ENCODE results near the gene CKLF.
"Not testable (repeated sequence)": the region's sequence is repeated elsewhere in the genome, so short reads cannot be mapped to it uniquely, and the experiment has no call there.

Gene CKLF

DNA sequence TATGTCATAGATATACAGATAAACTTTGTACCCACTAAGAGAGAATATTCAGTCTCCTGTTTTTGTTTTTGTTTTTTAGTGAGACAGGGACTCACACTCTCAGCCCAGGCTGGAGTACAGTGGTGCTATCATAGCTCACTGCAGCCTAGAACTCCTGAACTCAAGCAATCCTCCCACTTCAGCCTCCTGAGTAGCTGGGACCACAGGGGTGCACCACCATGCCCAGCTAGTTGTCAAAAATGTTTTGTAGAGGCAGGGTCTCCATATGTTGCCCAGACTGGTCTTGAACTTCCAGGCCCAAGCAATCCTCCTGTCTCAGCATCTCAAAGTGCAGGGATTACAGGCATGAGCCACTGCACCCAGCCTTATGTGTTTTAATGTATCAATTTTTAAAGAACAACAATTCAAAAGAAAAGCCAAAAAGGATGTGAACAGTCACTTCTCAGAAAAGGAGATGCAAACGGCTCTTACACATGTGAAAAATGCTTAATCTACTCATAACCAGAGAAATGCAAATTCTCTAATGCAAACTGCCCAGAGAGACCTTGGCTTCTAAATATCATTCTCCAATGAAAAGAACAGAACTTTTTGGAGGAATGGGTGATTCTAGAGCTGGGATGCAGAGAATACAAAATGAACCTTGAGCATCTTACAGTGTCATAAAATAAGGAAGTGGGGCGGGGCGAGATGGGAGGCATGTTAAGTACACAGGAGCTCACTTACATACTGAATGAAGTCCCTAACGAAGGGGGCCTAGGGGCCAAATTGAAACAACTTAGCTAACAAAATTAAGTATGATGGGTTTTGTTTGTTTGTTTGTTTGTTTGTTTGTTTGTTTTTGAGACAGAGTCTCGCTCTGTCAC is 44.8 kb downstream of the CKLF start:
- DNase-seq (ENCODE audit: low read depth in 2 of 2), result no peak

GRCh38 chr16:66598111-66598510 is 45.7 kb downstream of the CKLF start:
- DNase-seq (ENCODE audit: low read depth in 2 of 2), result no peak

GRCh38 chr16:66599726-66600125 is 47.4 kb downstream of the CKLF start:
- DNase-seq (ENCODE audit: low read depth in 2 of 2), result no peak

GRCh38 chr16:66600477-66600876 is 48.1 kb downstream of the CKLF start:
- DNase-seq (ENCODE audit: low read depth in 2 of 2), result no peak

GRCh38 chr16:66601471-66601870 is 49.1 kb downstream of the CKLF start:
- DNase-seq (ENCODE audit: low read depth in 2 of 2), result no peak

GRCh38 chr16:66603537-66604375 is 51.4 kb downstream of the CKLF start:
- DNase-seq (ENCODE audit: low read depth in 2 of 2), result no peak

DNA sequence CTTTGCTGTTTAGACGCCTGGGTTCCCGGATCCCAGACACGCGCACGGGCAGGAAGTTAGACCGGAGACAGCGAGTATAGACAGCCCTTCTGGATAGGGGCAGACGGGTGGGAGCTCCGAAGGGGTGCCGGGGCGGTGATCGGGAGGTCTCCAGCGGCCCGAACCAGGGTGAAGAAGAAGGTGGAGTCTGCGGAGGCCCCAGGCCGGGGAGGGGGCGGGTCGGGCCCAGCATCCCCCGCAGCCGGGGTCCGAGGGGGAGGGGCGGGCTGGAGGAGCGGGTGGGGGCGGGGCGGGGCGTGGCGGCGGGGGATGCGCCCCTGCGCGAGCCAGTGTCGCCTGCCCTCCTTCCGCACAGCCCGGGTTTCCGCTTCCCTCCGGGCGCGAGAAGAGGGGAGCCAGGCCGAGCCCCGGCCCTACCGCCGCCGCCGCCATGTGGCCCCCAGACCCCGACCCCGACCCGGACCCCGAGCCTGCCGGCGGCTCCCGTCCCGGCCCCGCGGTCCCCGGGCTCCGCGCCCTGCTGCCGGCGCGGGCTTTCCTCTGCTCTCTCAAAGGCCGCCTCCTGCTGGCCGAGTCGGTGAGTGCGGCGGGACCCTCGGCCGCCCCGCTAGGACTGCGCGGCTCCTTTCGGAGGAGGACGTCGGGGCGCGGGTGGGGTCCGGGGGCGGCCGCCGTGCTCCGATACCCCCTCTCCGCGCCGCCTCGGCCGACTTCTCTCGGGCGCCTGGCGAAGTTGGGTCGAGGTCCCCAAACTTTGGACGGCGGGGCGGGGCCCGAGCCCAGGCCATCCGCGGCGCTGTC is 52.2 kb downstream of the CKLF start, which contains the start of gene CMTM3:
CMTM3 (plus strand) TSS at position 329 of the 801 bp plus-strand sequence; CDS start at position 431, 102 bp downstream.
- no peak for DNase-seq (ENCODE audit: low read depth in 2 of 2)

- no peak for DNase-seq (ENCODE audit: low read depth in 2 of 2)
Measured at GRCh38 chr16:66605177-66605978, 53.0 kb downstream of the CKLF start.

GRCh38 chr16:66605979-66606751 is 53.8 kb downstream of the CKLF start:
- DNase-seq (ENCODE audit: low read depth in 2 of 2), result no peak

GRCh38 chr16:66608241-66609138 is 56.1 kb downstream of the CKLF start:
- DNase-seq (ENCODE audit: low read depth in 2 of 2), result peak; percentile 77 to 79

- no peak for DNase-seq (ENCODE audit: low read depth in 2 of 2)
Measured at GRCh38 chr16:66609139-66609510, 56.7 kb downstream of the CKLF start.

DNA sequence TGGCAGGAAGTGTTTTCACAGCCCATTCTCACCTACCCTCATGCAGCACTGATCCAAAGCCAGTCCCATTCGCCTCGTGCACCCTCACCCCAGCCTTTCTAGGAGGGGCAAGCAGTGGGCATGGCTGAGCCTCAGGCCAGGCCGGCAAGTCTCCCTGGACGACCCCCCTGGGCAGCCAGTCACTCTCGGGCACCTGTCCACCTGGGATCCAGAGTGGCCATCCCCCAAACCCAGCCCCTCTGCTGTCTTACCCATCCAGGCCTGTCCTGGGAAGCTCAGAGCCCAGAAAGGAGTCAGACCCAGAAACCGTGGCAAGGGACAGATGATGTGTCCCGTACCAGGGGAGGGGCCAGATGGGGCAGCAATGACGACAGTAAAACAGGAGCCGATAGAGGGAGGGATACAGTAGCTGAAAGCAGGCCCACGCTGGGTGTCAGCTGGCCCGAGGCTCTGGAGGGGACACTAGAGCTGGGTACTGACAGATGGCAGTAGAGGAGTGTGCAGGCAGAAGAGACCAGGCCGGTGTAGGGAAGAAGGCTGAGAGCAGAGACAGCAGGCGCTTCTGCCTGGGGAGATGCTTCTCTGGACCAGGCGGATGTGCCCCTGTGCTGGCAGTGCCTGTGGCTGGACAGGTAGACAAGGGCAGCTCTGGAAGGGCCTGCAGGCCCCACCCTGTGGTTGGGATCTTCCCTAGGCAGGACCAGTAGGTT is 57.9 kb downstream of the CKLF start:
- no peak for DNase-seq (ENCODE audit: low read depth in 2 of 2)

DNA sequence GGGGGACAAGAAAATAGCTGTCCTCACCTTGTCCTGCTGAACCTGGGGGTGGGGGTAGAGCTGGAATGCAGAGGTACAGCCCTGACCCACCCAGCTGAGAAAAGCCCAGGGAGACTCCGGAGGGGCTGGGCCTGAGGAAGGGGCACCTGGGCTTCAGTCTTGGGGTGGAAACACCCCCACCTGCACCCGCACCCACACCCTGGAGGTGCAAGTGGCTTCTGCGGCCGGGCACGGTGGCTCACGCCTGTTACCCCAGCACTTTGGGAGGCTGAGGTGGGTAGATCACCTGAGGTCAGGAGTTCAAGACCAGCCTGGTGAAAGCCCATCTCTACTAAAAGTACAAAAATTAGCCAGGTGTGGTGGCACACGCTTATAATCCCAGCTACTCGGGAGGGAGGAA is 59.5 kb downstream of the CKLF start:
- not testable (repeated sequence) for DNase-seq (ENCODE audit: low read depth in 2 of 2)

- no peak for DNase-seq (ENCODE audit: low read depth in 2 of 2)
Measured at GRCh38 chr16:66612422-66612821, 60.0 kb downstream of the CKLF start.

- DNase-seq (ENCODE audit: low read depth in 2 of 2), result no peak
Measured at GRCh38 chr16:66614161-66614802, 61.9 kb downstream of the CKLF start.

Measured in fibroblast of skin of left quadriceps (primary cell).